Neural cell (in vitro differentiated cells): Measurements from ENCODE around the gene GRM1. TPM values are rescaled to one million over a fixed set of nuclear protein-coding genes. Genes with fewer than 3 reads are reported as not detected.
A peak's percentile ranks its signal among the peaks of the same experiment; 100 is the strongest.

ENCODE experiments used
- H2AFZ ChIP-seq: fragments of 200-600, 300-800 bp; sonication (generic), shearing (Covaris generic); 2 replicates; pipeline ENCODE4 v1.6.0; 2014; ENCODE audit warnings: low read depth, mild to moderate bottlenecking, antibody characterized with exemption, low read length, moderate library complexity
- H3F3A ChIP-seq: fragments of 200-600 bp; shearing (Covaris generic); 2 replicates; pipeline ENCODE4 v1.6.1; 2016; ENCODE audit warnings: mild to moderate bottlenecking, moderate library complexity, mixed read lengths, antibody characterized with exemption, low read length; ENCODE audit not compliant: insufficient read depth, poor library complexity, severe bottlenecking
- H3K27ac ChIP-seq: fragments of 200-600, 300-800 bp; sonication (generic), shearing (Covaris generic); 2 replicates; pipeline ENCODE4 v1.5.1; 2014; ENCODE audit warnings: mild to moderate bottlenecking, low read length, moderate library complexity
- H3K27me3 ChIP-seq: fragments of 300-800, 200-600 bp; sonication (generic), shearing (Covaris generic); 2 replicates; pipeline ENCODE4 v1.6.0; 2014; ENCODE audit warnings: mild to moderate bottlenecking, low read depth, low read length, moderate library complexity; ENCODE audit not compliant: insufficient read depth
- H3K36me3 ChIP-seq: fragments of 300-800, 200-600 bp; sonication (generic), shearing (Covaris generic); 2 replicates; pipeline ENCODE4 v1.5.1; 2014; ENCODE audit warnings: mild to moderate bottlenecking, antibody characterized with exemption, low read length, moderate library complexity; ENCODE audit not compliant: insufficient read depth
- H3K4me2 ChIP-seq: fragments of 300-800, 200-600 bp; sonication (generic), shearing (Covaris generic); 2 replicates; pipeline ENCODE4 v1.6.0; 2014; ENCODE audit warnings: mild to moderate bottlenecking, low read length
- H3K4me3 ChIP-seq: fragments of 300-800, 200-600 bp; sonication (generic), shearing (Covaris generic); 2 replicates; pipeline ENCODE4 v1.5.1; 2014; ENCODE audit warnings: mild to moderate bottlenecking, low read length, moderate library complexity
- H3K79me2 ChIP-seq: fragments of 200-600 bp; shearing (Covaris generic); replicated peaks from 2 replicates; pipeline ENCODE4 v1.6.0; 2014; ENCODE audit warnings: mild to moderate bottlenecking, low read length, moderate library complexity; ENCODE audit not compliant: insufficient read depth
- H3K9ac ChIP-seq: fragments of 300-800, 200-600 bp; sonication (generic), shearing (Covaris generic); 2 replicates; pipeline ENCODE4 v1.6.1; 2016; ENCODE audit warnings: mild to moderate bottlenecking, low read length, mixed read lengths
- H3K9me2 ChIP-seq: fragments of 200-600 bp; shearing (Covaris generic); 2 replicates; pipeline ENCODE4 v1.6.1; 2016; ENCODE audit warnings: mild to moderate bottlenecking, low read length, mixed read lengths; ENCODE audit not compliant: insufficient read depth
- H3K9me3 ChIP-seq: fragments of 200-600, 300-800 bp; sonication (generic), shearing (Covaris generic); 2 replicates; pipeline ENCODE4 v1.6.1; 2016; ENCODE audit warnings: mild to moderate bottlenecking, mixed run types, low read length, moderate library complexity, mixed read lengths
- H4K20me1 ChIP-seq: fragments of 200-600 bp; shearing (Covaris generic); 2 replicates; pipeline ENCODE4 v1.6.1; 2016; ENCODE audit warnings: mild to moderate bottlenecking, mixed run types; ENCODE audit not compliant: insufficient read depth
- EP300 ChIP-seq: fragments of 450-650 bp; conservative IDR thresholded peaks from 2 replicates; pipeline ENCODE4 v1.6.1; 2014; ENCODE audit warnings: antibody characterized with exemption, mild to moderate bottlenecking, moderate library complexity; ENCODE audit not compliant: poor library complexity, severe bottlenecking
- EZH2 ChIP-seq: fragments of 200-600, 300-800 bp; shearing (Covaris generic), sonication (generic); IDR thresholded peaks from 2 replicates; pipeline ENCODE4 v1.6.1; 2014; ENCODE audit warnings: antibody characterized with exemption, low read length, borderline replicate concordance, mild to moderate bottlenecking; ENCODE audit not compliant: insufficient read depth, poor library complexity, severe bottlenecking
- POLR2AphosphoS5 ChIP-seq: IDR thresholded peaks from 2 replicates; pipeline ENCODE4 v1.6.1; 2012
- SMC3 ChIP-seq: fragments of 450-650 bp; conservative IDR thresholded peaks from 2 replicates; pipeline ENCODE4 v1.6.1; 2014; ENCODE audit warnings: antibody characterized with exemption, mild to moderate bottlenecking, moderate library complexity; ENCODE audit not compliant: poor library complexity
- TAF1 ChIP-seq: IDR thresholded peaks from 2 replicates; pipeline ENCODE4 v1.6.1; 2012; ENCODE audit warnings: low read depth
- polyA plus RNA-seq: library from polyadenylated mRNA; depleted of rRNA; stranded (reverse); fragments of >200 nt; gene quantifications from 2 replicates; pipeline ENCODE4 v1.2.3, GENCODE V29; 2014
- TF ChIP-seq, protein P1 (sequence below): IDR thresholded peaks from 2 replicates; pipeline ENCODE4 v1.6.1; 2012; ENCODE audit warnings: borderline replicate concordance
- TF ChIP-seq, protein P2 (sequence below): fragments of 450-650 bp; IDR thresholded peaks from 2 replicates; pipeline ENCODE4 v1.5.1; 2014; ENCODE audit warnings: antibody characterized with exemption, mild to moderate bottlenecking, moderate library complexity; ENCODE audit not compliant: poor library complexity, severe bottlenecking

The GRM1 gene
- polyA plus RNA-seq, 1 donor from 2014 or later = 2.9 TPM

DNA sequence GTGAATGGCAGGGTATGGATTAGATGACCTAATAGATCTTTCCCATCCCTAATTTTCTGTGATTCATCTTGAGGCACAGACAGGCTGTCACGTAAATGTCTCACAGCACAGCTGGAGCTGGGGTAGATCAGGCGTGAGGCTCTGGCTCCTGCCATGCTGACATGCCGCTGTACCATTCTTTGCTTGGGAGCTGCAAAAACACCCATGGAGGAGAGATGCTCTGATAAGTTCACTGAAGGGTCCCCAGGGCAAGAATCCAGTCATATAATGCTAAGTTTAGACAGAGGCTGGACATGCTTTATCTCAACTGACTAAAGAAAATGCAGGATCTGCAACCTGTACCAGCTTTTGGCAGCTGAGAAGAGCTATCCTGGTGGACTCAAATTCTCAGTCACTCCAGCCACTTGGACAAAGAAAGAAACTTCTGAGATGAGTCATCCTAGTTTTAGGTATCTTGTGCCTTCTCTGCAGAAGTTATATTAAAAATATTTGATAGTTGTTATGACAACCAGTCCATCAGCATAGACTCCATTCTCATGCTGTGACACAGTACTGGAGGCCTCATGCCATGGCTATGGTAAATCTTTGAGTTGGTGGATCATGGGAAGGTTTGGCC is 329.7 kb downstream of the GRM1 start:
- H3K9me2 ChIP-seq = no peaks in the 10 kb centered on the region
- H3K27ac ChIP-seq = no peak overlapping the region
- no peaks in the 10 kb centered on the region for H3K79me2 ChIP-seq
- H3K4me2 ChIP-seq = no peak overlapping the region
- no peak overlapping the region for H3K4me3 ChIP-seq
- no peak overlapping the region for H3K9ac ChIP-seq
- no peaks in the 10 kb centered on the region for H3K9me3 ChIP-seq
- no peak overlapping the region for H2AFZ ChIP-seq
- TF ChIP-seq EP300 (peak; percentile 37), POLR2AphosphoS5 (no peak), TAF1 (no peak), SMC3 (no peak)
- TF ChIP-seq, protein P1, sequence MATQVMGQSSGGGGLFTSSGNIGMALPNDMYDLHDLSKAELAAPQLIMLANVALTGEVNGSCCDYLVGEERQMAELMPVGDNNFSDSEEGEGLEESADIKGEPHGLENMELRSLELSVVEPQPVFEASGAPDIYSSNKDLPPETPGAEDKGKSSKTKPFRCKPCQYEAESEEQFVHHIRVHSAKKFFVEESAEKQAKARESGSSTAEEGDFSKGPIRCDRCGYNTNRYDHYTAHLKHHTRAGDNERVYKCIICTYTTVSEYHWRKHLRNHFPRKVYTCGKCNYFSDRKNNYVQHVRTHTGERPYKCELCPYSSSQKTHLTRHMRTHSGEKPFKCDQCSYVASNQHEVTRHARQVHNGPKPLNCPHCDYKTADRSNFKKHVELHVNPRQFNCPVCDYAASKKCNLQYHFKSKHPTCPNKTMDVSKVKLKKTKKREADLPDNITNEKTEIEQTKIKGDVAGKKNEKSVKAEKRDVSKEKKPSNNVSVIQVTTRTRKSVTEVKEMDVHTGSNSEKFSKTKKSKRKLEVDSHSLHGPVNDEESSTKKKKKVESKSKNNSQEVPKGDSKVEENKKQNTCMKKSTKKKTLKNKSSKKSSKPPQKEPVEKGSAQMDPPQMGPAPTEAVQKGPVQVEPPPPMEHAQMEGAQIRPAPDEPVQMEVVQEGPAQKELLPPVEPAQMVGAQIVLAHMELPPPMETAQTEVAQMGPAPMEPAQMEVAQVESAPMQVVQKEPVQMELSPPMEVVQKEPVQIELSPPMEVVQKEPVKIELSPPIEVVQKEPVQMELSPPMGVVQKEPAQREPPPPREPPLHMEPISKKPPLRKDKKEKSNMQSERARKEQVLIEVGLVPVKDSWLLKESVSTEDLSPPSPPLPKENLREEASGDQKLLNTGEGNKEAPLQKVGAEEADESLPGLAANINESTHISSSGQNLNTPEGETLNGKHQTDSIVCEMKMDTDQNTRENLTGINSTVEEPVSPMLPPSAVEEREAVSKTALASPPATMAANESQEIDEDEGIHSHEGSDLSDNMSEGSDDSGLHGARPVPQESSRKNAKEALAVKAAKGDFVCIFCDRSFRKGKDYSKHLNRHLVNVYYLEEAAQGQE = no peak
- H3F3A ChIP-seq = no peaks in the 10 kb centered on the region
- H3K36me3 ChIP-seq = no peaks in the 10 kb centered on the region
- H3K27me3 ChIP-seq = no peaks in the 10 kb centered on the region
- no peaks in the 10 kb centered on the region for H4K20me1 ChIP-seq

DNA sequence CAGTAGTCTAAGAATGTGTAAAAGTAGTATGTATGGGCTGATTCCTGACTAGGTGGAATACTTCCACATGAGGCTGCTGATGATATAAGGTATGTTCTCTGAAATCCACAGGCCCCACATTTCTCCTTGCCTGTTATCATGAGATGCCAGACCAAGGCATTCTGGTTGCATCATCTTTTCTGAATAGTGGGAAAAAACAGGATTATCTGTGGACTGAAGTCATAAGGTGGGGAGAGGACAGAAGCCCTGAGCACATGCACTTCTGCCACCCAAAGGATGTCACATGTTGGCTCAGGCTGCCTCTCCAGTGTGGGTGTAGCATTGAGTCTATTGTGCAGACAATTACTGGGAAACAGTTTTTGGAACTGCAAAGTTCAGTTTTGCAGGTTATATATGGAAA is 330.3 kb downstream of the GRM1 start:
- H3K27me3 ChIP-seq = no peaks in the 10 kb centered on the region
- H2AFZ ChIP-seq = no peak overlapping the region
- no peaks in the 10 kb centered on the region for H3K9me3 ChIP-seq
- TF ChIP-seq, protein P1 = no peak
- no peaks in the 10 kb centered on the region for H4K20me1 ChIP-seq
- no peaks in the 10 kb centered on the region for H3K36me3 ChIP-seq
- H3K79me2 ChIP-seq = no peaks in the 10 kb centered on the region
- H3K27ac ChIP-seq = no peak overlapping the region
- H3K4me3 ChIP-seq = no peak overlapping the region
- no peak overlapping the region for H3K9ac ChIP-seq
- H3K4me2 ChIP-seq = no peak overlapping the region
- H3K9me2 ChIP-seq = no peaks in the 10 kb centered on the region
- H3F3A ChIP-seq = no peaks in the 10 kb centered on the region

DNA sequence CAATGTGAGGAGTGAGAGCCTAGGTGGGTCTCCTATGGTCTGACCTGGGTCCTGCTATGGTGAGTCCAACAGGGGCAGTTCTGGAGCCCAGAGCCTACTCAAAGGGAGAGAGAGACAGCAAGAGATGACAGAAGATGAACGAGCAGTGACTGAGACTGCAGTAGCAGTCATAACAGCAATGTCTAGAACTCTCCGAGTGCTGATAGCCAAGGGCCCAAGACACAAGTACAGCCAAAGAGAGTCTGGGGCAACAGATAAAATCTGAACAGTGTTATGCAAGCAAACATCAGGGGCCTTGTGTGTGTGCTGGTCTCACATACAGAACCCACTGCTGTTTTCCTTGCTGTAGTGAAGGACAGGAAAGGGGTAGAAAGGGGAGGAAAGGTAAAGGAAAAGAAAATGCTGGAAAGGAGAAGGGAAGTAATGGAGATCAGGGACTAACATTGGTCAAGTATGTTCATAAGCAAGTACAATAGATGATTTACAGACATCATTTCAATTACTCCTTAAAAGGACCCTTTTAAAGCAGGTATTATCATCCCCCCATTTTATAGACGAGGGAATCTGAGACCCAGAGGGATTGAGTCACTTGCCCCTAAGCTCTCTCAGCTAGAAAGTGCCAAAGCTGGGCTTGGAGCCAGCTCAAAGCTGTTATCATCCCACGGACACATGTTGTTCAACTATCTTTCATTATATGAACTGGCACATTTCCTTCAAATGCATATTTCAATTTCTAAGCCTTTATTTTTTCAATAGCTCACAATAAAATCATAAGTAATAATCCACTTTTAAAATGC is 332.5 kb downstream of the GRM1 start:
- no peaks in the 10 kb centered on the region for H3K79me2 ChIP-seq
- H3K36me3 ChIP-seq = no peaks in the 10 kb centered on the region
- no peaks in the 10 kb centered on the region for H3K9me3 ChIP-seq
- H3K27ac ChIP-seq = no peak overlapping the region
- H3K27me3 ChIP-seq = no peaks in the 10 kb centered on the region
- no peak overlapping the region for H3K4me3 ChIP-seq
- no peak overlapping the region for H3K9ac ChIP-seq
- H4K20me1 ChIP-seq = no peaks in the 10 kb centered on the region
- H3K4me2 ChIP-seq = no peak overlapping the region
- no peaks in the 10 kb centered on the region for H3F3A ChIP-seq
- no peak overlapping the region for H2AFZ ChIP-seq
- no peaks in the 10 kb centered on the region for H3K9me2 ChIP-seq
- TF ChIP-seq, protein P1 = no peak
- no peak for TF ChIP-seq EZH2
- TF ChIP-seq, protein P2, sequence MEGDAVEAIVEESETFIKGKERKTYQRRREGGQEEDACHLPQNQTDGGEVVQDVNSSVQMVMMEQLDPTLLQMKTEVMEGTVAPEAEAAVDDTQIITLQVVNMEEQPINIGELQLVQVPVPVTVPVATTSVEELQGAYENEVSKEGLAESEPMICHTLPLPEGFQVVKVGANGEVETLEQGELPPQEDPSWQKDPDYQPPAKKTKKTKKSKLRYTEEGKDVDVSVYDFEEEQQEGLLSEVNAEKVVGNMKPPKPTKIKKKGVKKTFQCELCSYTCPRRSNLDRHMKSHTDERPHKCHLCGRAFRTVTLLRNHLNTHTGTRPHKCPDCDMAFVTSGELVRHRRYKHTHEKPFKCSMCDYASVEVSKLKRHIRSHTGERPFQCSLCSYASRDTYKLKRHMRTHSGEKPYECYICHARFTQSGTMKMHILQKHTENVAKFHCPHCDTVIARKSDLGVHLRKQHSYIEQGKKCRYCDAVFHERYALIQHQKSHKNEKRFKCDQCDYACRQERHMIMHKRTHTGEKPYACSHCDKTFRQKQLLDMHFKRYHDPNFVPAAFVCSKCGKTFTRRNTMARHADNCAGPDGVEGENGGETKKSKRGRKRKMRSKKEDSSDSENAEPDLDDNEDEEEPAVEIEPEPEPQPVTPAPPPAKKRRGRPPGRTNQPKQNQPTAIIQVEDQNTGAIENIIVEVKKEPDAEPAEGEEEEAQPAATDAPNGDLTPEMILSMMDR = no peak
- no peak for TF ChIP-seq TAF1
- no peak for TF ChIP-seq SMC3
- TF ChIP-seq EP300 = no peak
